Hematopoietic multipotent progenitor cell treated with erythropoietin and hydrocortisone succinate and interleukin-3 and kit ligand, for 8 days (in vitro differentiated cells): ENCODE measurements around the gene POTEF.
"Not testable (repeated sequence)": the region's sequence is repeated elsewhere in the genome, so short reads cannot be mapped to it uniquely, and the experiment has no call there.

ENCODE experiments used
- DNase-seq: peaks from one replicate; pipeline ENCODE4 v3.0.0-alpha.2; 2015

The POTEF gene

GRCh38 chr2:130152136-130152815 lies 23.3 kb upstream of the POTEF start:
- DNase-seq, result not testable (repeated sequence)

- DNase-seq, result not testable (repeated sequence)
Measured at GRCh38 chr2:130151145-130151512, 22.1 kb upstream of the POTEF start.

DNA sequence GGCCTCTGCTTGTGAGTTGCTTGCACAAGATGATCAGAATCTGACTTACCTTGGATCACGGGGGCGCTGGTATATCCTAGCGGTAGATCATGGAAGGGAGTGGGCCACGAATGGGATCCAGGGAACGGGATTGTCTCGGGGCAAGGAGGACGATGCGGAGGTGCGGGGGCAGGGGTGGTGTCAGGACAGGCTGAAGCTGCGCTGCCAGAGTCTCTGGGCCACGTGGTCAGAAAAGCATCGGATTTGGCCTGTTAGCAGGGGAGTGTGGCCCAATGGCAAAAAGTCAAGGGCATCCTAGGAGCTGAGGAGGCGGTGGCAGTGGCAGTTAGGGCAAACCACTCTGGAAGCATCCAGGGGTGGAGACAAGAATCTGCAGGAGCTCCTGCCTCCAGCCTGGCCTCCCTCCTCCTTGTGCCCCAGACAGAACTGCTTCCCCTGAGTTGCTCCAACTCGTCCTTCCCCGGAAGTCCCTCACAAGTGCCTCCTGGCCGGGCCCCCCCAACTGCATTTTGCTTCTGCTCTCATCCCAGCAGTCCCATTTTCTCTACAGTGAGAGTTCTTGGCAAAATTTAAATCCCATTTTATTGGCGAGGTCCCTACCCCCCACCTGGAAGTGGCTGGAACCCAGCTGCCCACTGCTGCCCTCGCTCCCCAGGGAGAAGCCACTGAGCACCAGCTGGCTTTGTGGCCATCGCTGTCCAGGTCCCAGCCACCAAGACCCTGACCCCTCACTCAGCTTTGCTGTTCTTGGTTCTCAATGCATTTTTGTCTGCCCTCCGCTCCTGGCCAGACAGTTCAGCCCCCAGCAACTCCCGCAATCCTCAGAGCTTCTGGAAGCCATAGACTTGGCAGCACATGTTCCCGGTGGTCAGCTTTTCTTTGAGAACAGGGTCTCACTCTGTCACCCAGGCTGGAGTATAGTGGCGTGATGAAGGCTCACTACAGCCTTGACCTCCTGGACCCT lies 21.4 kb upstream of the POTEF start:
- DNase-seq, result no peak

DNA sequence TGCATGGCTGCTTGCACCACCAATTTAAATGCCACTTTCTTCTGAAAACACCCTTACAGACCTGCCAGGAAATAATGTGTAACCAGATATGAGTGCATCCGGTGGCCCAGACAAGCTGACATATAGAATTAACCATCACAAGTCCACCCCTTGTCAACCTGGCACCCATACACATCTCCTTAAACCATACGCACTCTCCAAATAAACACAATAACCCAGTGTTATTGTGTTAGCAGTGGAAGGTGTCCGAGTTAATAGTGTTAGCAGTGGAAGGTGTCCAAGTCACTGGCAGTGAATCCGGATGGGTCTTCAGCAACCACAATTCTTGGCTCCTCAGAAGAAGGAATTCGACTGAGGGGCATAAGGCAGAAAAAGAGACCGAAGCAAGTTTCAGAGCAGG lies 19.5 kb upstream of the POTEF start:
- not testable (repeated sequence) for DNase-seq

GRCh38 chr2:130145006-130145414 lies 16.0 kb upstream of the POTEF start, which contains the start of gene CCDC74B:
Gene CCDC74B (minus strand): TSS chr2:130145112. CDS start chr2:130144996, 116 bp downstream.
- DNase-seq, result peak; percentile 27

DNA sequence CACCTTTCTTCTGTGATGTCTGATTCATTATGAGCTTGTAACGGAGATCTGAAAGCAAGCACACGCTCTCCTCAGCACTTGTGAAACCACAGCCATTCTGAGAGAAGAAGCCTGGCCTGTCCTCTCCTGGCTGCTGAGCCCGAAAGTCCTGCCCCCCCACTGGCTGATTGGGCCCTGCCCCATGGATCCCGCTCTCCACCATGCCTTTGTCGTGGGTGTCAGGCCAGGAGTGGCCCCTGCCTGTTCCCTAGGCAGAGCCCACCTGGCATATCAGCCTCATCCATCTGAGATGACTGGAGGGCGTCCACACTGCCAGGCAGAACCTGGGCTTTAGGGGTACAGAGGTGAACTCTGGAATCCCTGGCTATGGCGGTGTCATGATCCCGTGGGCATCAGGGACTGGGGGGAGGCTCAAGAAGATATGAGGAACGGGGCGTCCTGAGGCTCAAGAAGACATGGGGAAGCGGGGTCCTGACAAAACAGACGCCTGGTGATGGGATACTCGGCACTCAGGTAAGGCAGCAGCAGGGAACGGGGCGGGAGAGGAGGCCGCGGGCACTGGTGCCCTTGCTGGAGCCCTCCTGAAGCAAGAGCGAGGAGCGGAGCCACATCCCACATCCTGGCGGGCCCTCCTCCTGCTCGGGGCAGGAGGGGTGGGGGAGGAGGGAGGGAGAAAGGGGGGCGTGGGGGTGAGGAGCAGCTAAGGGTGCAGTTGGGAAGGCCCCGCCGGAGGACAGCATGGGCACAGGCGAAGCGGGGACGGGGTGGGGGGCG lies 14.4 kb upstream of the POTEF start:
- DNase-seq, result not testable (repeated sequence)

- not testable (repeated sequence) for DNase-seq
Measured at GRCh38 chr2:130142396-130143265, 13.6 kb upstream of the POTEF start.

DNA sequence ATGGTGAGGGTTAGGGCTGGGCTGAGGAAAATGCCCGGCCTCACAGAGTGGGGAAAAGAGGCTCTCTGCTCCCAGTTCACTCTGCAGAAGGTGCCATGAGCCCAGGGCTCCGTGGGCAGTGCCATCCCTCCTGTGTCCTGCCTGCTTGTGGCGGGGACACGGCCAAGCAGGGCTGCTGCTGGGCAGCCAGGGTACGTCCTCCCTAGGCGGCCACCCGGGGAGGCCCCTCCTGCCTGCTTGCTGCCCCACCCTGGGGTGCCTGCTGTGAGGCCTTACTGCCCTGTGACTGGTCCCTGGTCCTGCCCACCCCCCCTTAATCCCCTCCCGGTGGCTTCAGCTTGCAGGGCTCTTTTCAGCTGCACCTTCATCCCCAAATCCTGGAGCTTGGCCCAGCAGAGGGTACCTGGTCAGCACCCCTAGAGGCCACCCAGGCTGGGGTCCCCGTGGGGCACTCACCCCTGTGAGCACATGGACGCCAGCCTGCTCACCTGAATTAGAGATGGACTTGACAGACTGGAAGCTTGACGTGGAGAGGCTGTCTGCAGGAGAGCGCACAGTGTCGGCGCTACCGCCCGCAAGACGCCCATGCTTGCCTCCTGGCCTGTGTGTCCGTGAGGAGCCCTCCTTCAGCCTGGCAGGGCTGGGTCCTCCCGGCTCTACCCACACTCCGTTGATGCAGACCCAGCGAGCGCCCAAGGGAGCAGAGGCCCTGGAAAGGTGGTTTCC lies 12.8 kb upstream of the POTEF start:
- not testable (repeated sequence) for DNase-seq

DNA sequence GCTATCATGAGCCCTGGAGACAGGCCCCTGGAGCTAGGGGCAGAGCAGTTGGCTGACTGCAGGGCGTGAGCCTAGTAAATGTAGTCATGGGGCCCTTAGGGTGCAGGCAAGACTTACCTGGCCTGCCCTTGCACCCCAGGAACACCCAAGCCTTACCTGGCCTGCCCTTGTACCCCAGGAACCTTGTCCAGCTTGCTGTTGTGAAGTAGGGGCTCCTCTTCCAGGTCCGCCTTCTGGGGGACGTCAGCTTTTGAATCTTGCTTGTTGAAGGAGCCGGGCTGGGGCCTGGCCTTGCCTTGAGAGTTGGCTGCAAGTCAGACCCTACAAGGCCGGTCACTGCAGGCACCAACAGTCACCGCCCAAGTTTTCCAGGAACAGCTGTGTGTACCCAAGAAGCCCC lies 12.0 kb upstream of the POTEF start:
- DNase-seq, result not testable (repeated sequence)

DNA sequence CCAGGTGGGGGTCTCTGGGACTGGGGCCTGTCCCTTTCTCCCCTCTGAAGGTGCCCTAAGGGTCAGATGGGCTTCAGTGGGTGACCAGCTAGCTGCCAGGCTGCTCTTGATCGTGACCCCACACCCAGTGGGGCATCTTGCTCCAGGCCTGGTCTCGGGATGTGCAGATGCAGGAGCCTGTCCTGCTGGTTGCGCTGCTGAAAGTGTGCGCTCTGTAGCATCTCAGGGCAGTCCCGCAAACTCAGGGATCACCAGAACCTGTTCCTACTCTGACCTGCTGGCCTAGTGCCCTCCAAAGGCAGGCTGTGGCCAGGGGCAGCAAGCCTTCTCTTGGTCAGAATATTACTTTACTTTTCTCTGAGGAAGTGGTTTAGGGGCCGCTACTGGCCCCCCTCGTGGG lies 11.5 kb upstream of the POTEF start:
- DNase-seq, result not testable (repeated sequence)

- DNase-seq, result not testable (repeated sequence)
Measured at GRCh38 chr2:130139331-130140280, 10.6 kb upstream of the POTEF start.

DNA sequence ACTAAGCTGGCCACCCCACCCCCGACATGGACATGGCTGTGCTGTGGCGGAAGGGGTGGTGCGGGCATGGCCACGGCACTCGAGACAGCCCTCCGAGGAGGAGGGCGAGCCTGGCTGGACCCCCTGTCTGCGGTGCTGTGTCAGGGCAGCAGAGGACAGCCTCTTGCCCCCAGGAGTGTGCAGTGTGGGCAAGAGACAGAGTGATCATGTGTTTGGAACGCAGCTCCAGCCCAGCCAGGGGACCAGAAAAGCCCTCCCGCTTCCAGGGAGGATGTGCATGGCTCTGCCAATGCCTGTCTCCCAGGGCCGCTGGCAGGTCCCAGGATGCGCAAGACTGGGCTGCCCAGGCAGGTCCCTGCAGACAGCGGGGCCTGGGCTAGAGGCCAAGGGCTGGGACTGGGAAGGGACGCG lies 9.8 kb upstream of the POTEF start:
- not testable (repeated sequence) for DNase-seq

- DNase-seq, result not testable (repeated sequence)
Measured at GRCh38 chr2:130138326-130138725, 9.3 kb upstream of the POTEF start.

DNA sequence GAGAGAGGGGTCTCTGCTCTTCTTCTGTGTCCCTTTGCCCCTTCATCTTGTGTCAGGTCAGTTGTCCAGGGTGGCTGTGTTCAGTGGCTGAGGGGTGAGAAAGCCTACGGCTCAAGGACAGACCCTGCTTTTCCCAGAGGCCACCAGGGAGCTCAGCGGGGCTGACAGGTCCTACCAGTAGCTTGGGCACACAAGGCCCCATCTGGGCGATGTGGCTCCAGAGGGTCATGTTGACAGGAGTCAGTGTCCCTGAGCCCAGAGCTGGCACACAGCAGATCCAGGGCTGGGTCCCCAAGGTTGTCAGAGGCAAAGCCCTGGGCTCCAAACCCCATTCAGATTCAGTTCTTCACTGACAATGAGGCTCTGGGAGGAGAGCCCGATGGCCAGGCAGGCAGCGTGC lies 8.1 kb upstream of the POTEF start:
- DNase-seq, result not testable (repeated sequence)

- DNase-seq, result not testable (repeated sequence)
Measured at GRCh38 chr2:130136546-130136945, 7.5 kb upstream of the POTEF start.

- no peak for DNase-seq
Measured at GRCh38 chr2:130135692-130136541, 6.9 kb upstream of the POTEF start.

DNA sequence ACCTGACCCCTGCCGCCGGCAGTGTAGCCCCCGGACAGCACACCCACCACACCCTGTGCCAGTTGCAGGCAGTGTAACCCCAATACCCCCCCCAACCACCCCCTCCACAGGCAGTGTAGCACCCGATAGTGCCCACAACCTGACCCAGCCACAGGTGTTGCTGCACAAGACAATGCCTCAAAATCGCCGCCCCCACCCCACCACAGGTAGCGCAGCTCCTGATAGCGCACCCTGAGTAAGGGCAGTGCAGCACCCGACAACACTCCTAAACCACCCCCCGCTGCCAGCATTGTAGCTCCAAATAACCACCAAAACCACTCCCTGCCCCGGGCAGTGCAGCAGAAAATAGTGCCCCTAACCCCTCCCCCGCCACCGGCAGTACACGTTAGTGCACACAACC lies 558 bp downstream of the POTEF start:
- not testable (repeated sequence) for DNase-seq

GRCh38 chr2:130127726-130128125 lies 1.3 kb downstream of the POTEF start:
- DNase-seq, result not testable (repeated sequence)

DNA sequence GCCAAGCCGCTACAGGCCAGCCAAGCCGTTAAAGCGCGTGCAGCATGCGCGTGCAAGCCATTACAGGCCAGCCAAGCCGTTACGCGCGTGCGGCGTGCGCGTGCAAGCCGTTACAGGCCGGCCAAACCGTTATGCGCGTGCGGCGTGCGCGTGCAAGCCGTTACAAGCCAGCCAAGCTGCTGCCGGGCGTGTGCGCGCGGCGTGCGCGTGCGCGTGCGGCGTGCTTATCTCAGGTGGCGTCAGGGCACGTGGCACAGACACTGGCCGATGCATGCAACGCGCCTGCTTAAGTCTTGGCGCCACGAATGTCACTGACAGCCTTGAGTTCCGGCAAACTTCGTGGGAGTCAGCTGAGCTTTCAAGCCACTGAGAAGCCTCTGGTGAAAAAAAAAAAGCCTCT lies 8.1 kb downstream of the POTEF start:
- DNase-seq, result not testable (repeated sequence)
